Mesenchymal stem cell (in vitro differentiated cells and primary cell): ENCODE measurements around the gene COPS2. TPM values are rescaled to one million over a fixed set of nuclear protein-coding genes. Genes with fewer than 3 reads are reported as not detected.
"Not testable (repeated sequence)": the region's sequence is repeated elsewhere in the genome, so short reads cannot be mapped to it uniquely, and the experiment has no call there.

Experiments
- DNase-seq: peaks from one replicate; pipeline ENCODE4 v3.0.0-alpha.2; 2013
- H2AFZ ChIP-seq: one replicate; pipeline ENCODE4 v1.6.1; 2013; ENCODE audit warnings: low read depth, mild to moderate bottlenecking, control low read depth, inconsistent platforms, low read length, moderate library complexity
- H2AK5ac ChIP-seq: 2 replicates; pipeline ENCODE4 v1.6.1; 2013; ENCODE audit warnings: low read length, moderate library complexity, mild to moderate bottlenecking, inconsistent platforms; ENCODE audit not compliant: severe bottlenecking
- H2BK120ac ChIP-seq: one replicate; pipeline ENCODE4 v1.6.1; 2013; ENCODE audit warnings: low read depth, mild to moderate bottlenecking, inconsistent platforms, low read length, moderate library complexity
- H2BK12ac ChIP-seq, 2 experiments: one replicate each; pipeline ENCODE4 v1.6.1; 2013; ENCODE audit warnings: inconsistent platforms in 2 of 2, low read length in 2 of 2, mild to moderate bottlenecking in 2 of 2, moderate library complexity in 2 of 2, control low read depth in 1 of 2
- H2BK15ac ChIP-seq: one replicate; pipeline ENCODE4 v1.6.1; 2013; ENCODE audit warnings: mild to moderate bottlenecking, low read depth, inconsistent platforms; ENCODE audit not compliant: poor library complexity, severe bottlenecking
- H2BK5ac ChIP-seq: 2 replicates; pipeline ENCODE4 v1.6.1; 2013; ENCODE audit warnings: low read depth, mild to moderate bottlenecking, low read length, control low read depth, inconsistent platforms; ENCODE audit not compliant: poor library complexity, severe bottlenecking
- H3K14ac ChIP-seq, 2 experiments: one replicate each; pipeline ENCODE4 v1.6.1; 2013; ENCODE audit warnings: inconsistent platforms in 2 of 2, low read length in 2 of 2, control low read depth in 1 of 2, mild to moderate bottlenecking in 1 of 2, moderate library complexity in 1 of 2
- H3K18ac ChIP-seq, 2 experiments: one replicate each; pipeline ENCODE4 v1.6.1; 2013; ENCODE audit warnings: inconsistent platforms in 2 of 2, low read length in 2 of 2, control low read depth in 1 of 2, low read depth in 1 of 2, mild to moderate bottlenecking in 1 of 2
- H3K23ac ChIP-seq, 2 experiments: one replicate each; pipeline ENCODE4 v1.6.1; 2013; ENCODE audit warnings: inconsistent platforms in 2 of 2, low read length in 2 of 2, mild to moderate bottlenecking in 2 of 2, moderate library complexity in 2 of 2, control low read depth in 1 of 2
- H3K27ac ChIP-seq: 2 replicates; pipeline ENCODE4 v1.5.1; 2013; ENCODE audit warnings: mild to moderate bottlenecking, moderate library complexity, low read length, control low read depth, inconsistent platforms; ENCODE audit not compliant: poor library complexity, severe bottlenecking
- H3K27me3 ChIP-seq, 2 experiments: 2 replicates each; pipeline versions ENCODE4 v1.6.1 to v1.7.0; 2013; ENCODE audit warnings: low read length in 2 of 2, mild to moderate bottlenecking in 2 of 2, moderate library complexity in 2 of 2, control low read depth in 1 of 2, inconsistent platforms in 1 of 2; ENCODE audit not compliant: control insufficient read depth in 1 of 2, insufficient read depth in 1 of 2
- H3K36me3 ChIP-seq, 2 experiments: 2 replicates each; pipeline versions ENCODE4 v1.6.1 to v1.7.0; 2013; ENCODE audit warnings: low read length in 2 of 2, control low read depth in 1 of 2, inconsistent platforms in 1 of 2, low read depth in 1 of 2, mild to moderate bottlenecking in 1 of 2; ENCODE audit not compliant: insufficient read depth in 2 of 2, control insufficient read depth in 1 of 2
- H3K4ac ChIP-seq, 2 experiments: one replicate each; pipeline ENCODE4 v1.6.1; 2013; ENCODE audit warnings: inconsistent platforms in 2 of 2, low read length in 2 of 2, mild to moderate bottlenecking in 2 of 2, moderate library complexity in 2 of 2, control low read depth in 1 of 2, low read depth in 1 of 2
- H3K4me1 ChIP-seq: 2 replicates; pipeline ENCODE4 v1.6.1; 2013; ENCODE audit warnings: low read depth, low read length, control low read depth; ENCODE audit not compliant: control insufficient read depth, insufficient read depth
- H3K4me2 ChIP-seq: 2 replicates; pipeline ENCODE4 v1.6.1; 2013; ENCODE audit warnings: low read length, mild to moderate bottlenecking, inconsistent platforms; ENCODE audit not compliant: poor library complexity, severe bottlenecking
- H3K4me3 ChIP-seq, 2 experiments: 2 replicates each; pipeline versions ENCODE4 v1.5.1 to v1.7.0; 2013; ENCODE audit warnings: low read length in 2 of 2, mild to moderate bottlenecking in 2 of 2, control low read depth in 1 of 2, low read depth in 1 of 2; ENCODE audit not compliant: insufficient read depth in 1 of 2
- H3K79me1 ChIP-seq: replicated peaks from 2 replicates; pipeline ENCODE4 v1.6.1; 2013; ENCODE audit warnings: mild to moderate bottlenecking, control low read depth, low read length, inconsistent platforms; ENCODE audit not compliant: poor library complexity, severe bottlenecking
- H3K9ac ChIP-seq: 2 replicates; pipeline ENCODE4 v1.7.0; 2013; ENCODE audit warnings: mild to moderate bottlenecking, low read length, moderate library complexity
- H3K9me3 ChIP-seq: 2 replicates; pipeline ENCODE4 v1.7.0; 2013; ENCODE audit warnings: mild to moderate bottlenecking, low read length; ENCODE audit not compliant: control insufficient read depth
- H4K8ac ChIP-seq: one replicate; pipeline ENCODE4 v1.6.1; 2013; ENCODE audit warnings: inconsistent platforms, mild to moderate bottlenecking, low read length, moderate library complexity
- H4K91ac ChIP-seq: one replicate; pipeline ENCODE4 v1.6.1; 2013; ENCODE audit warnings: mild to moderate bottlenecking, low read length, inconsistent platforms
- WGBS: methylation state at CpG from one replicate; pipeline ENCODE4 v1.1.7; 2013; ENCODE audit warnings: mixed read lengths; 5-methylcytosine and 5-hydroxymethylcytosine counted together
- small RNA-seq: library from polyadenylated mRNA; stranded (forward); fragments of <200 nt; extraction: miRNeasy Mini kit (QIAGEN cat#:217004); gene quantifications from one replicate; pipeline ENCODE3, GENCODE V24; 2013; ENCODE audit warnings: low read depth

Gene COPS2

GRCh38 chr15:49075881-49076280 lies 79.5 kb downstream of the COPS2 start:
- Histone ChIP-seq H2AK5ac (no peak overlapping the region), H2BK120ac (no peak overlapping the region), H4K91ac (no peak overlapping the region), H2BK15ac (no peak overlapping the region), H3K9ac (no peak overlapping the region), H3K36me3 (no peaks in the 10 kb centered on the region), H3K27me3 (no peaks in the 10 kb centered on the region), H4K8ac (no peak overlapping the region), H2BK5ac (no peak overlapping the region), H2BK12ac (no peak overlapping the region), H3K4me3 (no peak overlapping the region), H3K4me2 (no peak overlapping the region), H3K14ac (no peak overlapping the region), H3K27ac (no peak overlapping the region), H3K9me3 (no peaks in the 10 kb centered on the region), H3K4ac (no peak overlapping the region), H3K23ac (no peak overlapping the region), H3K79me1 (no peaks in the 10 kb centered on the region), H2AFZ (no peak overlapping the region), H3K4me1 (no peaks in the 10 kb centered on the region), H3K18ac (no peak overlapping the region)
- DNase-seq = peak; percentile 59

- H4K91ac ChIP-seq, H3K4me1 ChIP-seq, H3K4me3 ChIP-seq, H2AFZ ChIP-seq, H3K4me2 ChIP-seq, H3K27me3 ChIP-seq, H2AK5ac ChIP-seq, H3K18ac ChIP-seq, DNase-seq, H3K23ac ChIP-seq, H3K36me3 ChIP-seq, H2BK120ac ChIP-seq, H2BK15ac ChIP-seq, H4K8ac ChIP-seq, H2BK12ac ChIP-seq, H3K9ac ChIP-seq, H3K4ac ChIP-seq, H3K14ac ChIP-seq, H3K9me3 ChIP-seq, H3K27ac ChIP-seq, H3K79me1 ChIP-seq, H2BK5ac ChIP-seq: not testable (repeated sequence)
- WGBS = 84% methylated on average over 4 of the region's 6 CpGs
Measured at GRCh38 chr15:49074589-49075287, 80.7 kb downstream of the COPS2 start.

Small RNA genes within 50 kb of the gene (small RNA-seq; reads per million reads assigned to genes)
- gene MIR4716 (not detected), gene RF00019 (not detected), gene RN7SL307P (not detected)
